Adrenal gland (tissue), 12 donors: ENCODE measurements around the gene DIAPH2. TPM values are rescaled to one million over a fixed set of nuclear protein-coding genes. Genes with fewer than 3 reads are reported as not detected.
A peak's percentile ranks its signal among the peaks of the same experiment; 100 is the strongest.

ENCODE experiments used
- DNase-seq, 7 donors: peaks; one replicate each; pipeline ENCODE4 v3.0.0-alpha.2; 2019 to 2020
- H3K27ac ChIP-seq, 5 donors: fragments of 200-600 bp; sonication (generic) in 4 of 5; 1 replicate in 3 of 5; 2 replicates in 2 of 5; pipeline versions ENCODE4 v1.5.1 to v1.8.0; 2016 to 2020; ENCODE audit warnings: mild to moderate bottlenecking in 1 of 5
- H3K27me3 ChIP-seq: fragments of 200-600 bp; 2 replicates; pipeline ENCODE4 v1.8.0; 2021
- H3K36me3 ChIP-seq, 2 donors: fragments of 200-600 bp; replicated peaks in 1 of 2; 1 replicate in 1 of 2; 2 replicates in 1 of 2; pipeline versions ENCODE4 v1.5.1 to v1.8.0; 2018 to 2022
- H3K4me1 ChIP-seq, 2 donors: fragments of 200-600 bp; replicated peaks in 1 of 2; 1 replicate in 1 of 2; 2 replicates in 1 of 2; pipeline versions ENCODE4 v1.5.1 to v1.8.0; 2018 to 2021
- H3K4me3 ChIP-seq, 4 donors: fragments of 200-600 bp; sonication (generic) in 3 of 4; one replicate each; pipeline ENCODE4 v1.5.1; 2016 to 2018
- H3K9me3 ChIP-seq, 3 donors: fragments of 200-600 bp; sonication (generic) in 1 of 3; replicated peaks in 1 of 3; 1 replicate in 2 of 3; 2 replicates in 1 of 3; pipeline versions ENCODE4 v1.5.1 to v1.8.0; 2016 to 2021
- CTCF ChIP-seq, 6 experiments: fragments of 450-650 bp in 4 of 6; fragments of 200-600 bp in 2 of 6; sonication (generic) in 1 of 6; IDR thresholded peaks; 1 replicate in 5 of 6; 2 replicates in 1 of 6; pipeline versions ENCODE4 v1.5.1 to v1.8.0; 2016 to 2021; ENCODE audit warnings: antibody characterized with exemption in 6 of 6, mild to moderate bottlenecking in 2 of 6, moderate library complexity in 1 of 6
- POLR2A ChIP-seq, 2 donors: fragments of 450-650 bp; IDR thresholded peaks; one replicate each; pipeline ENCODE4 v1.6.1; 2017; ENCODE audit warnings: antibody characterized with exemption in 2 of 2, mild to moderate bottlenecking in 2 of 2, moderate library complexity in 1 of 2
- WGBS, 4 donors: extraction: QIAGEN DNeasy Blood & Tissue Kit in 2 of 4; methylation state at CpG; one replicate each; pipeline versions ENCODE4 v1.1.5 to v1.1.7; 2013 to 2017; 5-methylcytosine and 5-hydroxymethylcytosine counted together
- intact Hi-C, 2 donors: fragments of 100-400 bp; cut with DNase I; formaldehyde crosslinking; loops; one replicate each; pipeline versions ENCODE4 v1.14.1 to v1.15.0; 2022 to 2023
- polyA plus RNA-seq, 3 donors: library from polyadenylated mRNA; stranded (reverse); fragments of 200-250 nt in 2 of 3; fragments of 350-450 nt in 1 of 3; fragmentation: Illumina TruSeq in 1 of 3; extraction: RNeasy Lipid Tissue Mini Kit (QIAGEN cat#74804) in 1 of 3; gene quantifications; one replicate each; pipeline ENCODE4 v1.2.3, GENCODE V29; 2013 to 2014
- total RNA-seq, 9 donors: library from RNA; depleted of rRNA in 4 of 9; stranded (reverse); fragments of >200 nt in 4 of 9; fragments of 120-200 nt in 1 of 9; fragmentation: NEBNext Ultra II Directional in 1 of 9; extraction: Animal tissue kit (Norgen Biotek cat#: 25700) in 1 of 9; gene quantifications; one replicate each; pipeline versions ENCODE4 v1.1.0 to v1.2.4, GENCODE V29; 2013 to 2023
- donor health status: healthy with polysubstance abuse.
- donor health status: Bipolar disorder and iron deficiency.
- donor health status: DM: yes; HTN: yes; CAD: no.
- donor health status: DM: no; HTN: no; CAD: no.
- donor health status: DM: no; HTN: no; CAD: no.
- donor health status: DM: yes; HTN: yes; CAD: no.

Gene DIAPH2
- total and polyA plus RNA-seq, 12 donors: 3.2 to 33.3 (median 12.3) TPM

GRCh38 chrX:96761566-96761965 lies 76.9 kb downstream of the DIAPH2 start:
- 41 to 71% (median 57%) methylated on average over 4 of the region's 4 CpGs for WGBS, 4 donors
- no peak for DNase-seq
- no peak for TF ChIP-seq POLR2A (IDR thresholded peaks at IDR 0.05)
- TF ChIP-seq CTCF (IDR thresholded peaks at IDR 0.05): no peak
- no peaks in the 10 kb centered on the region for H3K9me3 ChIP-seq
- peaks cover 13% of the 10 kb centered on the region for H3K27me3 ChIP-seq
- no peak overlapping the region for H3K27ac ChIP-seq
- intact Hi-C loops: no loop called here
- H3K36me3 ChIP-seq: no peaks in the 10 kb centered on the region
- no peaks in the 10 kb centered on the region for H3K4me1 ChIP-seq
- H3K4me3 ChIP-seq: no peak overlapping the region

GRCh38 chrX:96763608-96764007 lies 79.0 kb downstream of the DIAPH2 start:
- 65 to 86% (median 76%) methylated on average over 4 of the region's 4 CpGs for WGBS, 4 donors
- Histone ChIP-seq H3K27ac (no peak overlapping the region), H3K9me3 (no peaks in the 10 kb centered on the region), H3K27me3 (peaks cover 13% of the 10 kb centered on the region), H3K4me1 (no peaks in the 10 kb centered on the region), H3K4me3 (no peak overlapping the region), H3K36me3 (no peaks in the 10 kb centered on the region)
- TF ChIP-seq POLR2A (IDR thresholded peaks at IDR 0.05) (no peak), CTCF (IDR thresholded peaks at IDR 0.05) (no peak)
- DNase-seq: no peak
- intact Hi-C loops: no loop called here

DNA sequence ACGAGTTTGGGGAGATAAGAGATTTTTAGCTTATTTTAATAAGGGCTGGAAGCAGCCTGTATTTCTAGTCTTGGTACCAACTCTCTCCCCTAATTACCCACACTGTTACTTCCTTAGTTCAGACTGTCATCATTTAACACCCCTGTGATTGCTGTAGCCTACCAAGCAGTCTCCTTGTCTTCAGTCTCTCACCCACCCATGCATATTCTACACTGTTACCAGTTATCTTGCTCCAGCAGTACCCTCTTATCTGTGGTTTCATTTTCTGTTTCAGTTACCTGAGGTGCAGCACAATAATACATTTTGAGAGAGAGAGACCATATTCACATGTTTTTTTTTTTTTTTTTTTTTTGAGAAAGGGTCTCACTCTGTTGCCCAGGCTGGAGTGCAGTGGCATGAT lies 80.2 kb downstream of the DIAPH2 start:
- intact Hi-C loops: loop anchor here in 1 of 2 donors (5.0 kb wide), 1 partner anchor 393 kb away; no protein-coding TSS in a partner anchor
- TF ChIP-seq CTCF (IDR thresholded peaks at IDR 0.05): no peak
- TF ChIP-seq POLR2A (IDR thresholded peaks at IDR 0.05): no peak
- H3K36me3 ChIP-seq: no peaks in the 10 kb centered on the region
- 61 to 80% (median 70%) methylated on average over 1 of the region's 1 CpG for WGBS, 4 donors
- H3K4me1 ChIP-seq: no peaks in the 10 kb centered on the region
- no peak for DNase-seq
- no peaks in the 10 kb centered on the region for H3K9me3 ChIP-seq
- no peak overlapping the region for H3K27ac ChIP-seq
- H3K27me3 ChIP-seq: peaks cover 8% of the 10 kb centered on the region
- H3K4me3 ChIP-seq: no peak overlapping the region

DNA sequence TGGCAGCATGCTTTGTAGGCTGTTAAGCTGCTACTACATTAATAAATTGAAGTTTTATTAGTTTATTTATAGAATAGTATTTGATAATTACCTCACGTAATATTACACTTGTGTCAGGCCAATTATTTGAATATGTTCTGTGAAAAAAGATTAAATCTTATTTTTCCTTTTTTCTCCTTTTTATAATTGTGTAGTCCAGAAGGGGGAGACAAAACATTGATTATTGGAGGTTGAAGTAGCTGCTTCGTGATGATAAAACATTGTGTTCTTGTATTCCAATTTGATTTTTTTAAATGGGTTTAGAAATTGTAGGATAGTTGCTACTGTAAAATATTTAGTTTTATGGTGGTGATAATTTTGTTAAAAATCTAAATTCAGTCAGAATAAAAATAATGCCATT lies 85.7 kb downstream of the DIAPH2 start:
- DNase-seq: no peak
- 20 to 34% (median 22%) methylated on average over 2 of the region's 2 CpGs for WGBS, 4 donors
- Histone ChIP-seq H3K27me3 (peaks cover 8% of the 10 kb centered on the region), H3K9me3 (no peaks in the 10 kb centered on the region), H3K36me3 (no peaks in the 10 kb centered on the region), H3K4me3 (no peak overlapping the region), H3K27ac (no peak overlapping the region), H3K4me1 (no peaks in the 10 kb centered on the region)
- TF ChIP-seq CTCF (IDR thresholded peaks at IDR 0.05): peak; percentile 11 to 57 (median 42)
- no peak for TF ChIP-seq POLR2A (IDR thresholded peaks at IDR 0.05)
- intact Hi-C loops: no loop called here
